ENCODE results near the gene CST9L. TPM values are rescaled to one million over a fixed set of nuclear protein-coding genes. Genes with fewer than 3 reads are reported as not detected.

The CST9L gene
- polyA plus RNA-seq, 1 donor (not counting 4 experiments of a cell fraction or from before 2014, with no cell fraction given): not detected

DNA sequence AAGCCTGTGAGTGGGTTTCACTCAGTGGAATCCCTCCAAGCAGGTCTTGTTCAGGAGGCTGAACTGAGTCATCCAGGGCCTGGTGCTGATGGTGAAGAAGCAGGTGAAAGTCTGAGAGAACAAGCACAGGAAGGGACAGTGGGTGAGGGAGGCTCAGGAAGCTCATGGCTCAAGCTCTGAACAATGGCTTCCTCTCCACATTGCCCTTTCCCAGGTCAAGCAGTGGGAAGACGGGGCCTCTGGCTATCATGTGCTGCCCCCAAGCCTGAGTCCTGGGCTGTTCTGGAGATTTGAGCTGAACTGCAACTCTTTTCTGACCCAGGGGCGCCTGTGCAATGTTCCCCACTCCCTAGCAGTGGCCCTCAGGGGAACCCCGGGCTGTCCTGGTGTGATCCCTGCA lies 3.4 kb downstream of the CST9L start:
- FAIRE-seq: no peak
- H3K36me3 ChIP-seq (ENCODE audit: control insufficient read depth in 2 of 2, extremely low read depth in 1 of 2, insufficient read depth in 2 of 2, low read length in 2 of 2): no peaks in the 10 kb centered on the region
- DNase-seq (ENCODE audit: low read depth, low spot score): no peak
- H3K9me1 ChIP-seq (ENCODE audit: control insufficient read depth, extremely low read depth, insufficient read depth, low read length): no peaks in the 10 kb centered on the region
- no peak overlapping the region for H2AFZ ChIP-seq (ENCODE audit: control insufficient read depth, low read length)
- H3K4me1 ChIP-seq (ENCODE audit: control insufficient read depth, extremely low read depth, insufficient read depth, low read length): no peaks in the 10 kb centered on the region
- H3K9me3 ChIP-seq (ENCODE audit: control insufficient read depth, low read depth, low read length): peaks cover 5% of the 10 kb centered on the region
- no peak overlapping the region for H3K4me3 ChIP-seq (ENCODE audit: control insufficient read depth in 2 of 3, extremely low read depth in 1 of 3, insufficient read depth in 2 of 3, low read depth in 1 of 3, low read length in 3 of 3)
- H3K27ac ChIP-seq (ENCODE audit: control insufficient read depth, insufficient read depth, low read length): no peak overlapping the region
- no peak overlapping the region for H3K4me2 ChIP-seq (ENCODE audit: control insufficient read depth, extremely low read depth, insufficient read depth, low read depth, low read length)
- no peaks in the 10 kb centered on the region for H4K20me1 ChIP-seq (ENCODE audit: control insufficient read depth, extremely low read depth, insufficient read depth, low read length)
- no peaks in the 10 kb centered on the region for H3K79me2 ChIP-seq (ENCODE audit: control insufficient read depth, insufficient read depth, low read length)
- no peaks in the 10 kb centered on the region for H3K27me3 ChIP-seq (ENCODE audit: control insufficient read depth, extremely low read depth, insufficient read depth, low read length)
- no peak overlapping the region for H3K9ac ChIP-seq (ENCODE audit: control insufficient read depth, extremely low read depth, insufficient read depth, low read length)
- dilution Hi-C loops (cut with MboI; ENCODE audit: extremely low pct_ligation_motif_present, low sequenced_read_pairs): no loop called here
- TF ChIP-seq, protein P1, sequence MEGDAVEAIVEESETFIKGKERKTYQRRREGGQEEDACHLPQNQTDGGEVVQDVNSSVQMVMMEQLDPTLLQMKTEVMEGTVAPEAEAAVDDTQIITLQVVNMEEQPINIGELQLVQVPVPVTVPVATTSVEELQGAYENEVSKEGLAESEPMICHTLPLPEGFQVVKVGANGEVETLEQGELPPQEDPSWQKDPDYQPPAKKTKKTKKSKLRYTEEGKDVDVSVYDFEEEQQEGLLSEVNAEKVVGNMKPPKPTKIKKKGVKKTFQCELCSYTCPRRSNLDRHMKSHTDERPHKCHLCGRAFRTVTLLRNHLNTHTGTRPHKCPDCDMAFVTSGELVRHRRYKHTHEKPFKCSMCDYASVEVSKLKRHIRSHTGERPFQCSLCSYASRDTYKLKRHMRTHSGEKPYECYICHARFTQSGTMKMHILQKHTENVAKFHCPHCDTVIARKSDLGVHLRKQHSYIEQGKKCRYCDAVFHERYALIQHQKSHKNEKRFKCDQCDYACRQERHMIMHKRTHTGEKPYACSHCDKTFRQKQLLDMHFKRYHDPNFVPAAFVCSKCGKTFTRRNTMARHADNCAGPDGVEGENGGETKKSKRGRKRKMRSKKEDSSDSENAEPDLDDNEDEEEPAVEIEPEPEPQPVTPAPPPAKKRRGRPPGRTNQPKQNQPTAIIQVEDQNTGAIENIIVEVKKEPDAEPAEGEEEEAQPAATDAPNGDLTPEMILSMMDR (optimal IDR thresholded peaks at IDR 0.05 in 1 of 3, IDR thresholded peaks at IDR 0.05 in 1 of 3, conservative IDR thresholded peaks at IDR 0.05 in 1 of 3; ENCODE audit: extremely low read depth in 1 of 3, insufficient read depth in 2 of 3, low read length in 3 of 3): no peak
- no peak for TF ChIP-seq EZH2 (IDR thresholded peaks at IDR 0.05; ENCODE audit: low read length)

- peaks cover 5% of the 10 kb centered on the region for H3K9me3 ChIP-seq (ENCODE audit: control insufficient read depth, low read depth, low read length)
- FAIRE-seq (no peak), DNase-seq (ENCODE audit: low read depth, low spot score) (no peak)
- no peak overlapping the region for H3K4me3 ChIP-seq (ENCODE audit: control insufficient read depth in 2 of 3, extremely low read depth in 1 of 3, insufficient read depth in 2 of 3, low read depth in 1 of 3, low read length in 3 of 3)
- H3K4me2 ChIP-seq (ENCODE audit: control insufficient read depth, extremely low read depth, insufficient read depth, low read depth, low read length): no peak overlapping the region
- no peak overlapping the region for H3K27ac ChIP-seq (ENCODE audit: control insufficient read depth, insufficient read depth, low read length)
- H3K4me1 ChIP-seq (ENCODE audit: control insufficient read depth, extremely low read depth, insufficient read depth, low read length): no peaks in the 10 kb centered on the region
- H3K79me2 ChIP-seq (ENCODE audit: control insufficient read depth, insufficient read depth, low read length): no peaks in the 10 kb centered on the region
- TF ChIP-seq, protein P1 (optimal IDR thresholded peaks at IDR 0.05 in 1 of 3, IDR thresholded peaks at IDR 0.05 in 1 of 3, conservative IDR thresholded peaks at IDR 0.05 in 1 of 3; ENCODE audit: extremely low read depth in 1 of 3, insufficient read depth in 2 of 3, low read length in 3 of 3): no peak
- TF ChIP-seq EZH2 (IDR thresholded peaks at IDR 0.05; ENCODE audit: low read length): no peak
- no peaks in the 10 kb centered on the region for H3K27me3 ChIP-seq (ENCODE audit: control insufficient read depth, extremely low read depth, insufficient read depth, low read length)
- no peak overlapping the region for H2AFZ ChIP-seq (ENCODE audit: control insufficient read depth, low read length)
- dilution Hi-C loops (cut with MboI; ENCODE audit: extremely low pct_ligation_motif_present, low sequenced_read_pairs): no loop called here
- no peak overlapping the region for H3K9ac ChIP-seq (ENCODE audit: control insufficient read depth, extremely low read depth, insufficient read depth, low read length)
- no peaks in the 10 kb centered on the region for H3K9me1 ChIP-seq (ENCODE audit: control insufficient read depth, extremely low read depth, insufficient read depth, low read length)
- no peaks in the 10 kb centered on the region for H4K20me1 ChIP-seq (ENCODE audit: control insufficient read depth, extremely low read depth, insufficient read depth, low read length)
- no peaks in the 10 kb centered on the region for H3K36me3 ChIP-seq (ENCODE audit: control insufficient read depth in 2 of 2, extremely low read depth in 1 of 2, insufficient read depth in 2 of 2, low read length in 2 of 2)
Measured at GRCh38 chr20:23562721-23563342, 5.5 kb downstream of the CST9L start.

All from keratinocyte (primary cell).